ENCODE data around the gene MGMT. TPM values are rescaled to one million over a fixed set of nuclear protein-coding genes. Genes with fewer than 3 reads are reported as not detected.

Gene MGMT
- polyA plus RNA-seq, 3 donors = 9.5 to 23.5 (median 17.5) TPM

DNA sequence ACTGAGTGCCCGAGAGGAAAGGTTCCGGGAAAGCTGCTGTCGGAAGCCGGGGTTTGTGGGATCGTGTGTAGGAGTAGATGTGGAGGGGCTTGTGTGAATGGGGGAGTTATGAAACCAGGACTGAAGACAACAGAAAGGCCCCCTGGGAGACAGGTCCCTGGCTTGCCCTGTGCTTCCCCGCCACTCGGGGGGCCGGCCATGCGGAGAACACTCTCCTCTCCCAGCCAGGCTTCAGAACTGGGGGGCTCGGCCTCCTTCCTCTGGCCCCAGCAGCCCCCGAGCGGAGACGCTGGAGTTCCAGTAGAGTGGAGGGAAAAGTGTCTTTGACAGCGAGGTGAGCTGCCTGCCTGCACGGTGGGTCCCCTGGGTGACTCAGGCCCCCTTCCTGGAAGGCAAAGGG lies 185.0 kb downstream of the MGMT start:
- Histone ChIP-seq H4K20me1 (ENCODE audit: insufficient read depth, low read length) (no peaks in the 10 kb centered on the region), H3K4me1 (ENCODE audit: control insufficient read depth in 1 of 2, insufficient read depth in 2 of 2, low read length in 2 of 2) (no peaks in the 10 kb centered on the region), H3K27me3 (ENCODE audit: control insufficient read depth in 2 of 2, insufficient read depth in 2 of 2, low read length in 2 of 2) (no peaks in the 10 kb centered on the region), H3K9me3 (replicated peaks in 1 of 2; ENCODE audit: control insufficient read depth in 1 of 2, insufficient read depth in 1 of 2, low read length in 2 of 2) (no peaks in the 10 kb centered on the region), H3K36me3 (replicated peaks in 1 of 2; ENCODE audit: control insufficient read depth in 1 of 2, insufficient read depth in 2 of 2, low read length in 2 of 2) (no peaks in the 10 kb centered on the region), H3K79me2 (ENCODE audit: insufficient read depth, low read length) (no peaks in the 10 kb centered on the region), H2AFZ (ENCODE audit: insufficient read depth, low read depth, low read length, poor library complexity, severe bottlenecking) (no peak overlapping the region), H3K4me3 (replicated peaks in 1 of 3; ENCODE audit: low read depth in 2 of 3, low read length in 3 of 3) (no peak overlapping the region), H3K27ac (ENCODE audit: low read depth in 1 of 2, low read length in 2 of 2) (no peak overlapping the region), H3K9ac (ENCODE audit: insufficient read depth, low read length, poor library complexity, severe bottlenecking) (no peak overlapping the region), H3K4me2 (replicated peaks; ENCODE audit: extremely low read depth, low read length, poor library complexity, severe bottlenecking) (no peak overlapping the region)
- intact Hi-C loops (cut with micrococcal nuclease) = no loop called here
- H3K27me3 Mint-ChIP-seq (ENCODE audit: low read depth in 3 of 3) = peaks cover 0 to 2% (median 0%) of the 10 kb centered on the region in 3 donors
- WGBS (ENCODE audit: insufficient coverage) = 99% methylated on average over 7 of the region's 15 CpGs
- H3K4me1 Mint-ChIP-seq = no peaks in the 10 kb centered on the region
- H3K36me3 Mint-ChIP-seq = peaks cover 0 to 3% of the 10 kb centered on the region in 2 donors
- DNase-seq = no peak
- peaks cover 0 to 5% (median 0%) of the 10 kb centered on the region in 7 donors for H3K9me3 Mint-ChIP-seq
- no peak overlapping the region for H3K4me3 Mint-ChIP-seq
- H3K27ac Mint-ChIP-seq = peak overlapping the region in 2 of 7 donors; percentile 9 to 25
- no peak for TF ChIP-seq CTCF (IDR thresholded peaks at IDR 0.05)

DNA sequence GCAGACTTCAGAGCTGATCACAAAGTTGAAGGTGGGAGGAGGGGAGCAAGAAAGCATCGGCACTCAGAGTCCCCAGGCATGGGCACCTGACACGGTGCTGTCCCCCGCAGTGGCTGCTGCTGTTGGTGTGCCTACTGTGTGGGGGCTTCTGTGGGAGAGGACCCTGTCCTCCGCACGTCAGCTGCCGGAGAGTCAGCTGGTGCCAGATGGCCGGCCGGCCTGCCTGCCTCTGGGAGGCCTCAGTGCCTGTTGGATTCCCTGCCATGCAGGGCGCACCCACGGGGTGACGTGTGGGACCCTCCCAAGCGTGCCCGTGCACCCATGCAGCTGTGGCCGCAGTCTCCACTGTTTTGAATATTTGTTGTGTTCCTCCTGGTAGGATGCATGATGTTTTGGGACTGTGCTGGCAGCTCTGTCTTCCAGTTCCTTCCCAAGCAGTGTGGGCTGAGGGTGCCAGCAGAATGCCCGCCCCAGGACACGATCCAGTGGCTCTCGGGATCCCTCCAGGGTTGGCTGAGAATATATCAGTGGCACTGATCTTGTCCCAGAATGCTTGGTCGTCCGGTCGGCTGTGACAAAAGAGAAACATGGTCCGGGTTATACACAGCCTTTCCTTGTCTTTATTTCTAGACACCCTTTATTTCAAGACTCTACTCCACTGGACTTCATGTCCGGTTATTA lies 185.6 kb downstream of the MGMT start:
- Mint-ChIP-seq H3K36me3 (peaks cover 0 to 3% of the 10 kb centered on the region in 2 donors), H3K27ac (peak overlapping the region in 1 of 7 donors; percentile 25), H3K4me1 (no peaks in the 10 kb centered on the region), H3K4me3 (no peak overlapping the region), H3K9me3 (peaks cover 0 to 5% (median 0%) of the 10 kb centered on the region in 7 donors), H3K27me3 (ENCODE audit: low read depth in 3 of 3) (peaks cover 0 to 2% (median 0%) of the 10 kb centered on the region in 3 donors)
- no peak for DNase-seq
- H3K4me2 ChIP-seq (replicated peaks; ENCODE audit: extremely low read depth, low read length, poor library complexity, severe bottlenecking) = no peak overlapping the region
- WGBS (ENCODE audit: insufficient coverage) = 95% methylated on average over 19 of the region's 22 CpGs
- no peak overlapping the region for H3K9ac ChIP-seq (ENCODE audit: insufficient read depth, low read length, poor library complexity, severe bottlenecking)
- no peak for TF ChIP-seq CTCF (IDR thresholded peaks at IDR 0.05)
- no peaks in the 10 kb centered on the region for H3K4me1 ChIP-seq (ENCODE audit: control insufficient read depth in 1 of 2, insufficient read depth in 2 of 2, low read length in 2 of 2)
- no peaks in the 10 kb centered on the region for H3K79me2 ChIP-seq (ENCODE audit: insufficient read depth, low read length)
- H3K27ac ChIP-seq (ENCODE audit: low read depth in 1 of 2, low read length in 2 of 2) = no peak overlapping the region
- no peak overlapping the region for H3K4me3 ChIP-seq (replicated peaks in 1 of 3; ENCODE audit: low read depth in 2 of 3, low read length in 3 of 3)
- no peaks in the 10 kb centered on the region for H3K9me3 ChIP-seq (replicated peaks in 1 of 2; ENCODE audit: control insufficient read depth in 1 of 2, insufficient read depth in 1 of 2, low read length in 2 of 2)
- H4K20me1 ChIP-seq (ENCODE audit: insufficient read depth, low read length) = no peaks in the 10 kb centered on the region
- H3K27me3 ChIP-seq (ENCODE audit: control insufficient read depth in 2 of 2, insufficient read depth in 2 of 2, low read length in 2 of 2) = no peaks in the 10 kb centered on the region
- no peak overlapping the region for H2AFZ ChIP-seq (ENCODE audit: insufficient read depth, low read depth, low read length, poor library complexity, severe bottlenecking)
- no peaks in the 10 kb centered on the region for H3K36me3 ChIP-seq (replicated peaks in 1 of 2; ENCODE audit: control insufficient read depth in 1 of 2, insufficient read depth in 2 of 2, low read length in 2 of 2)
- intact Hi-C loops (cut with micrococcal nuclease) = no loop called here

Data from CD14-positive monocyte (primary cell).